B cell (primary cell): ENCODE results near the gene MED15. TPM values are rescaled to one million over a fixed set of nuclear protein-coding genes. Genes with fewer than 3 reads are reported as not detected.

ENCODE experiments used
- ATAC-seq: fragments of 200-7000 bp; cut with Tn5 transposase; one replicate; pipeline ENCODE4 v1.10.0; 2021; ENCODE audit warnings: low read depth, mild to moderate bottlenecking, moderate number of reproducible peaks, moderate library complexity
- CTCF ChIA-PET: fragments of 350-600 bp; sonication (Branson Sonifier 250); formaldehyde crosslinking; loops from one replicate; lab custom pipeline; 2021; ENCODE audit warnings: antibody characterized with exemption, inconsistent platforms; lab: Charles Lee
- POLR2A ChIA-PET: fragments of 350-600 bp; sonication (Branson Sonifier 250); formaldehyde crosslinking; loops from one replicate; lab custom pipeline; 2021; ENCODE audit warnings: antibody characterized with exemption; lab: Charles Lee
- DNase-seq: peaks from one replicate; pipeline ENCODE4 v3.0.0; 2013
- H2AFZ ChIP-seq: 2 replicates; pipeline ENCODE4 v1.6.1; 2012; ENCODE audit warnings: mild to moderate bottlenecking, low read depth, low read length; ENCODE audit not compliant: insufficient read depth, poor library complexity, severe bottlenecking
- H3K27ac ChIP-seq, 2 donors: 1 replicate in 1 of 2; 2 replicates in 1 of 2; pipeline ENCODE4 v1.5.1; 2012 to 2013; ENCODE audit warnings: low read length in 2 of 2, mild to moderate bottlenecking in 2 of 2, moderate library complexity in 1 of 2
- H3K27me3 ChIP-seq, 4 experiments: fragments of 200-600 bp in 1 of 4; sonication (generic) in 1 of 4; replicated peaks in 1 of 4; 1 replicate in 2 of 4; 2 replicates in 2 of 4; pipeline versions ENCODE4 v1.6.1 to v1.7.0; 2013 to 2016; ENCODE audit warnings: low read length in 3 of 4, mild to moderate bottlenecking in 2 of 4, mixed read lengths in 1 of 4, moderate library complexity in 1 of 4; ENCODE audit not compliant: insufficient read depth in 4 of 4, control insufficient read depth in 3 of 4; ENCODE audit errors: control extremely low read depth in 1 of 4
- H3K36me3 ChIP-seq, 2 experiments: replicated peaks in 1 of 2; 1 replicate in 1 of 2; 2 replicates in 1 of 2; pipeline versions ENCODE4 v1.6.1 to v1.7.1; 2013; ENCODE audit warnings: low read length in 1 of 2; ENCODE audit not compliant: insufficient read depth in 2 of 2, control insufficient read depth in 1 of 2; ENCODE audit errors: control extremely low read depth in 1 of 2, extremely low read depth in 1 of 2
- H3K4me1 ChIP-seq, 2 donors: fragments of 200-600 bp in 1 of 2; sonication (generic) in 1 of 2; 1 replicate in 1 of 2; 2 replicates in 1 of 2; pipeline versions ENCODE4 v1.5.1 to v1.6.1; 2013 to 2017; ENCODE audit warnings: low read length in 2 of 2; ENCODE audit not compliant: control insufficient read depth in 2 of 2, insufficient read depth in 2 of 2
- H3K4me2 ChIP-seq: replicated peaks from 2 replicates; pipeline ENCODE3; 2012; ENCODE audit warnings: mild to moderate bottlenecking, low read depth, low read length; ENCODE audit not compliant: poor library complexity, severe bottlenecking
- H3K4me3 ChIP-seq, 5 experiments: fragments of 200-600 bp in 1 of 5; sonication (generic) in 1 of 5; 1 replicate in 3 of 5; 2 replicates in 2 of 5; pipeline versions ENCODE4 v1.5.1 to v1.7.0; 2011 to 2016; ENCODE audit warnings: low read length in 4 of 5, mild to moderate bottlenecking in 4 of 5, low read depth in 2 of 5, control low read depth in 1 of 5, moderate library complexity in 1 of 5; ENCODE audit not compliant: insufficient read depth in 1 of 5; ENCODE audit errors: control extremely low read depth in 1 of 5, extremely low read depth in 1 of 5
- H3K79me2 ChIP-seq: fragments of 200-600 bp; sonication (generic); one replicate; pipeline ENCODE4 v1.6.0; 2016; ENCODE audit warnings: low read length; ENCODE audit not compliant: control insufficient read depth, insufficient read depth
- H3K9ac ChIP-seq: fragments of 200-600 bp; sonication (generic); 2 replicates; pipeline ENCODE4 v1.6.1; 2017; ENCODE audit warnings: mild to moderate bottlenecking, low read length, moderate library complexity
- H3K9me3 ChIP-seq, 3 donors: one replicate each; pipeline versions ENCODE4 v1.6.1 to v1.7.1; 2013; ENCODE audit warnings: low read length in 2 of 3; ENCODE audit not compliant: control insufficient read depth in 2 of 3, insufficient read depth in 1 of 3; ENCODE audit errors: control extremely low read depth in 1 of 3
- H4K20me1 ChIP-seq: 2 replicates; pipeline ENCODE4 v1.6.0; 2012; ENCODE audit warnings: mild to moderate bottlenecking, low read length; ENCODE audit not compliant: insufficient read depth, control insufficient read depth, poor library complexity, severe bottlenecking
- H3K27ac Mint-ChIP-seq: one replicate; pipeline ENCODE4 v1.8.0; 2021; ENCODE audit warnings: mixed read lengths
- H3K27me3 Mint-ChIP-seq: one replicate; pipeline ENCODE4 v1.8.0; 2021; ENCODE audit warnings: mixed read lengths
- H3K4me1 Mint-ChIP-seq: one replicate; pipeline ENCODE4 v1.8.0; 2021; ENCODE audit warnings: mixed read lengths
- H3K4me3 Mint-ChIP-seq: one replicate; pipeline ENCODE4 v1.8.0; 2021; ENCODE audit warnings: mixed read lengths
- H3K9me3 Mint-ChIP-seq: one replicate; pipeline ENCODE4 v1.8.0; 2022; ENCODE audit warnings: mixed read lengths; ENCODE audit not compliant: insufficient read depth
- CTCF ChIP-seq: fragments of 200-600 bp; IDR thresholded peaks from one replicate; pipeline ENCODE4 v1.8.0; 2022; ENCODE audit warnings: antibody characterized with exemption, mild to moderate bottlenecking
- EZH2 ChIP-seq: IDR thresholded peaks from 2 replicates; pipeline ENCODE4 v1.6.1; 2012; ENCODE audit warnings: borderline replicate concordance, low read depth, mild to moderate bottlenecking, moderate library complexity, low read length; ENCODE audit not compliant: insufficient read depth, poor library complexity, severe bottlenecking
- WGBS: methylation state at CpG from one replicate; pipeline ENCODE4 v1.1.5; 2013; ENCODE audit warnings: missing lambda C conversion rate; ENCODE audit not compliant: insufficient coverage; 5-methylcytosine and 5-hydroxymethylcytosine counted together
- intact Hi-C: fragments of 100-400 bp; cut with micrococcal nuclease; formaldehyde crosslinking; loops from one replicate; pipeline ENCODE4 v1.10.0; 2022
- polyA plus RNA-seq: library from polyadenylated mRNA; depleted of rRNA; stranded (reverse); fragments of >200 nt; gene quantifications from 2 replicates; pipeline ENCODE4 v1.2.3, GENCODE V29; 2012
- total RNA-seq, 2 donors: library from RNA; stranded (reverse); fragments of 120-200 nt in 1 of 2; gene quantifications; 1 replicate in 1 of 2; 2 replicates in 1 of 2; pipeline versions ENCODE4 v1.2.3 to v1.2.4, GENCODE V29; 2013 to 2022

Gene MED15
- total and polyA plus RNA-seq, 2 donors (not counting 1 experiment from before 2014, with no cell fraction given) = 109 to 134 TPM

- H3K4me3 Mint-ChIP-seq = no peak overlapping the region
- Histone ChIP-seq H3K4me1 (no peaks in the 10 kb centered on the region), H3K4me3 (no peak overlapping the region), H3K9ac (no peak overlapping the region), H2AFZ (no peak overlapping the region), H4K20me1 (no peaks in the 10 kb centered on the region), H3K4me2 (no peak overlapping the region), H3K9me3 (no peaks in the 10 kb centered on the region), H3K27ac (no peak overlapping the region), H3K79me2 (no peaks in the 10 kb centered on the region), H3K36me3 (no peaks in the 10 kb centered on the region), H3K27me3 (no peaks in the 10 kb centered on the region)
- CTCF ChIA-PET = interaction anchor here (0.6 kb wide), 1 partner anchor 1966 kb away, joined by 3 read pairs; no protein-coding TSS in a partner anchor
- H3K4me1 Mint-ChIP-seq = no peaks in the 10 kb centered on the region
- ATAC-seq = no peak
- POLR2A ChIA-PET = no interaction called here
- no peak for DNase-seq
- no peaks in the 10 kb centered on the region for H3K27me3 Mint-ChIP-seq
- WGBS = 86% methylated on average over 1 of the region's 1 CpG
- no peak overlapping the region for H3K27ac Mint-ChIP-seq
- H3K9me3 Mint-ChIP-seq = no peaks in the 10 kb centered on the region
- TF ChIP-seq EZH2 (no peak), CTCF (no peak)
- intact Hi-C loops = no loop called here
Measured at GRCh38 chr22:20621162-20621561, 113.8 kb downstream of the MED15 start.

GRCh38 chr22:20622650-20623339 is 115.4 kb downstream of the MED15 start:
- intact Hi-C loops = no loop called here
- no peaks in the 10 kb centered on the region for H3K4me1 ChIP-seq
- H3K79me2 ChIP-seq = no peaks in the 10 kb centered on the region
- no peak overlapping the region for H3K4me2 ChIP-seq
- no peak overlapping the region for H3K27ac Mint-ChIP-seq
- H3K27me3 Mint-ChIP-seq = peaks cover 6% of the 10 kb centered on the region
- H3K9ac ChIP-seq = no peak overlapping the region
- no peak overlapping the region for H3K4me3 ChIP-seq
- POLR2A ChIA-PET = no interaction called here
- ATAC-seq = no peak
- H2AFZ ChIP-seq = no peak overlapping the region
- CTCF ChIA-PET = no interaction called here
- DNase-seq = no peak
- H4K20me1 ChIP-seq = no peaks in the 10 kb centered on the region
- H3K27me3 ChIP-seq = no peaks in the 10 kb centered on the region
- no peaks in the 10 kb centered on the region for H3K9me3 Mint-ChIP-seq
- 97% methylated on average over 12 of the region's 13 CpGs for WGBS
- H3K36me3 ChIP-seq = no peaks in the 10 kb centered on the region
- no peak overlapping the region for H3K4me3 Mint-ChIP-seq
- H3K4me1 Mint-ChIP-seq = no peaks in the 10 kb centered on the region
- no peak for TF ChIP-seq CTCF
- no peak for TF ChIP-seq EZH2
- H3K27ac ChIP-seq = no peak overlapping the region
- H3K9me3 ChIP-seq = no peaks in the 10 kb centered on the region
